ENCODE data around the gene PXMP4. TPM values are rescaled to one million over a fixed set of nuclear protein-coding genes. Genes with fewer than 3 reads are reported as not detected.

Gene PXMP4
- total RNA-seq, 3 donors from 2014 or later: 14.5 to 18.6 (median 18.2) TPM

GRCh38 chr20:33662172-33662571 is 57.9 kb downstream of the PXMP4 start, which contains the start of gene C20orf144:
Gene C20orf144, plus strand, starts transcription at chr20:33662327. Its CDS starts 19 bp downstream, at chr20:33662346.
- no peaks in the 10 kb centered on the region for H3K9me3 ChIP-seq
- H3K4me1 ChIP-seq (ENCODE audit: low read depth): peaks cover 22% of the 10 kb centered on the region
- ATAC-seq (no peak), DNase-seq (no peak)
- H3K4me3 ChIP-seq: peak within 1 kb of the TSS; percentile 40
- no peak for TF ChIP-seq CTCF (IDR thresholded peaks at IDR 0.05)
- H3K36me3 ChIP-seq (ENCODE audit: low read depth): no peaks in the 10 kb centered on the region
- intact Hi-C loops (cut with DNase I, micrococcal nuclease): no loop called here

- Histone ChIP-seq H3K4me1 (ENCODE audit: low read depth) (peaks cover 12% of the 10 kb centered on the region), H3K36me3 (ENCODE audit: low read depth) (no peaks in the 10 kb centered on the region), H3K4me3 (no peak overlapping the region), H3K9me3 (no peaks in the 10 kb centered on the region)
- no peak for ATAC-seq
- no peak for TF ChIP-seq CTCF (IDR thresholded peaks at IDR 0.05)
- DNase-seq: no peak
- intact Hi-C loops (cut with DNase I, micrococcal nuclease): no loop called here
These were observed 59.4 kb downstream of the PXMP4 start for GRCh38 chr20:33660685-33661058.

GRCh38 chr20:33660035-33660684 is 60.0 kb downstream of the PXMP4 start:
- ATAC-seq (no peak), DNase-seq (no peak)
- intact Hi-C loops (cut with DNase I, micrococcal nuclease): no loop called here
- Histone ChIP-seq H3K36me3 (ENCODE audit: low read depth) (no peaks in the 10 kb centered on the region), H3K9me3 (no peaks in the 10 kb centered on the region), H3K4me1 (ENCODE audit: low read depth) (peaks cover 13% of the 10 kb centered on the region), H3K4me3 (no peak overlapping the region)
- no peak for TF ChIP-seq CTCF (IDR thresholded peaks at IDR 0.05)

GRCh38 chr20:33659341-33660034 is 60.6 kb downstream of the PXMP4 start:
- TF ChIP-seq CTCF (IDR thresholded peaks at IDR 0.05): no peak
- intact Hi-C loops (cut with DNase I, micrococcal nuclease): loop anchor here (10.0 kb wide), 1 partner anchor 195 kb away; no protein-coding TSS in a partner anchor
- Histone ChIP-seq H3K4me1 (ENCODE audit: low read depth) (peaks cover 19% of the 10 kb centered on the region), H3K4me3 (no peak overlapping the region), H3K36me3 (ENCODE audit: low read depth) (no peaks in the 10 kb centered on the region), H3K9me3 (no peaks in the 10 kb centered on the region)
- ATAC-seq (no peak), DNase-seq (no peak)

- intact Hi-C loops (cut with DNase I, micrococcal nuclease): loop anchor here (10.0 kb wide), 1 partner anchor 194 kb away; no protein-coding TSS in a partner anchor
- H3K36me3 ChIP-seq (ENCODE audit: low read depth): no peaks in the 10 kb centered on the region
These were observed 61.2 kb downstream of the PXMP4 start for GRCh38 chr20:33658929-33659328.

More at GRCh38 chr20:33658929-33659328, 61.2 kb downstream of the PXMP4 start:
- no peaks in the 10 kb centered on the region for H3K9me3 ChIP-seq
- DNase-seq: no peak
- no peak for TF ChIP-seq CTCF (IDR thresholded peaks at IDR 0.05)
- no peak for ATAC-seq
- no peak overlapping the region for H3K4me3 ChIP-seq
- peaks cover 21% of the 10 kb centered on the region for H3K4me1 ChIP-seq (ENCODE audit: low read depth)

Measured in mucosa of descending colon (tissue), 3 donors.